ACHN (cell line): ENCODE measurements around the gene ATP11C.
A peak's percentile ranks its signal among the peaks of the same experiment; 100 is the strongest.
"Not testable (repeated sequence)": the region's sequence is repeated elsewhere in the genome, so short reads cannot be mapped to it uniquely, and the experiment has no call there.

Source experiments
- DNase-seq: peaks from one replicate; pipeline ENCODE4 v3.0.0-alpha.2; 2015
- in situ Hi-C: cut with HindIII; loops from 2 replicates; pipeline ENCODE4 v1.10.0; 2017; ENCODE audit warnings: low sequenced_read_pairs, low pct_ligation_motif_present, low pct_unique_long_range_greater_than_20kb

ATP11C gene

DNA sequence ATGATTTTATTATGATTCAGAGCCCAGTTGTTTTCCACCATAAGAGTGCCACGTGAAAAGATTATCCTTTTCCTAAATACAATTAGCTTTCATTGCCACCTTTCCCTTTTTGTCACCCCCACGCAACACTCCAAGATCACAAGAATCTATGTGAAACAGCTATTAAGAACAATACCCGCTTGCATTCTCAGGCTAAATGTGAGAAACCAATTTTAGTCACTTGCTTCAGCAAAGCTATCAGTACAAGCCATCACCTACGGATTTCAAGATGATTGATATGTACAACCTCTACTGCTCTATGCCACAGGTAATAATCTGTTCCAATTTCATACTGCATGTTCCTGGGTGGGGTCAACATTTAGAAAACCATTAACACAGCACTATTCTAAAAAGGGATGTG lies 2.5 kb downstream of the ATP11C start:
- DNase-seq = no peak
- in situ Hi-C loops = no loop called here

DNA sequence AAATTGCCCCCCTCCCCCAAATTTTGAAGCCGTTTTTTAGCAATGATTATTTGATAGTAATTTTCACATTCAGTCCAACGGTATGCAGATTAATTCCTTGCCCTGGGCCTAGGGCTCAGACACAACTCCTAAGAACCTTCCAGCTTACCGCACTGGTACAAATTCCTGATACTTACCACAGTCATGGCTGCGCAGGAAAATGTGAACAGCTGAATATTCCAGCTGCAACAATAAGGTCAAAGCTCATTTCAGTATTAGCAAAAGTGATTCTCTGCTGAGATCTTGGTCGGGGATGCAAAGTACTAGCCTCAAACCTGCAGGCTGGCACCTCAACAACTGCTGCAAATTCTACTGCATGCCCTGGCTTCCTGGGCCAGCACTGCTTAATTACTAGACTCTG lies 3.0 kb downstream of the ATP11C start:
- in situ Hi-C loops = no loop called here
- DNase-seq = no peak

GRCh38 chrX:139924696-139925095 lies 8.2 kb downstream of the ATP11C start:
- no peak for DNase-seq
- in situ Hi-C loops = no loop called here

DNA sequence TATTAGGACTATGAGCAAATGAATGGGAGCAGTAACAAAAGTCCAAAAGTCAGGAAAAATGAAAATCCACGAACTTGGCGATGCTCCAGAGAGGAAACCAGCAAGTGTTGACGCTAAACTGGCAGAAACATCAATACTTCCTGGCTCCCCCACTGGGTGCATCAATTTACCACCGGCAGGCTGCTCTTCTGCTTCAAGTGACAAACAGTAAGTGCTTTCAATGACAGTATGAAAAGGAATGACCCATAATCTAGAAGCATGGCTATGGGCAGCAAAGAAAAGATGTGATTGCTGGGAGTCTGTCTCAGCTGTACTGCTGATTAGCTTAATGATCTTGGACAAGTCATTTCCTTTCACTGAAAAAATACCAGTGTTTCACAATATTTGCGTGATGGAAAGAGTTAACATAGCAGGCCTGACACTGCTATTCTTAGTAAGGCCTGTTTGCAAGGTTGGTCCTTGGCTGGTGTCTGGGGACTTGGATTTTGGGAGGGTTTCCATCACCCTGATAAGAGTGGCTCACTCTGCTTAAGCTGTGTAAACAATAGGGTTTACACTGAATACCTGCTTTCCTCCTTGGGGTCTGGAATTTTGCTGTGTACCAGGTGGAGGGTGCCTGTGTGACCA lies 8.7 kb downstream of the ATP11C start:
- in situ Hi-C loops = no loop called here
- no peak for DNase-seq

GRCh38 chrX:139921142-139921541 lies 11.7 kb downstream of the ATP11C start:
- DNase-seq, in situ Hi-C loops: not testable (repeated sequence)

- in situ Hi-C loops = no loop called here
- DNase-seq = no peak
Observed at GRCh38 chrX:139920316-139920715, 12.5 kb downstream of the ATP11C start.

DNA sequence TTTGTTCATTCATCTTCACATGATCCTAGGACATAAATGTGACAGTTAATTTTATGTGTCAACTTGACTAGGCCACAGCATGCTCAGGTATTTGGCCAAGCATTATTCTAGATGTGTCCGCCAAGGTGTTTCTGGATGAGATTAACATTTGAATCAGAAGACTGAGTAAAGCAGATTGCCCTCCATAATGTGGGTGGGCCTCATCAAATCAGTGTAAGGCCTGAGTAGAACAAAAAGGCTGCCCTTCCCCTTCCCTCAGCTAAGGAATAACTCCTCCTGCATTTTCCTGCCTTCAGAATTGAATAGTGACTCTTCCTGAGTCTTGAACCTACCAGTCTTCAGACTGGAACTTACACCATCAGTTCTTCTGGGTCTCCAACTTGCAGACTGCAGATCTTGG lies 18.4 kb downstream of the ATP11C start:
- in situ Hi-C loops = no loop called here
- DNase-seq = no peak

GRCh38 chrX:139909712-139910111 lies 23.1 kb downstream of the ATP11C start:
- no peak for DNase-seq
- in situ Hi-C loops = no loop called here

DNA sequence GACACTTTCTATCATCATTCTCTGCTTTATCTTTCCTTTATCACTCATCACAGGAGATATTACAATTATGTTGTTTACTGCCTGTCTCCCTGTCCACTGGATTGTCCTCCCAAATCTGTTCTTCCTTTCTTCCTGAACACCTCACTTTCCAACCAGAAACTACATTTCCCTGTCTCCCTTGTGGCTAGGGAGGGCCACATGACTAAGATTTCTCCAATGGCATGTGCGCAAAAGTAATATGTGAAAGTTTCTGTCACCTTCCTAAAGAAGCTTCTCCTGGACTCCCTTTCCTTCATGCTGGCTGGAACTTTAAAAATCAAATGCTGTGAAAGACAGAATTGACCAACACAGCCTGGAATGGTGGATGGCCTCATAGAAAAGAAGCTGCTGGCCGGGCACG lies 25.8 kb downstream of the ATP11C start:
- in situ Hi-C loops = no loop called here
- no peak for DNase-seq

- in situ Hi-C loops = no loop called here
Observed at GRCh38 chrX:139905743-139906142, 27.1 kb downstream of the ATP11C start.

DNA sequence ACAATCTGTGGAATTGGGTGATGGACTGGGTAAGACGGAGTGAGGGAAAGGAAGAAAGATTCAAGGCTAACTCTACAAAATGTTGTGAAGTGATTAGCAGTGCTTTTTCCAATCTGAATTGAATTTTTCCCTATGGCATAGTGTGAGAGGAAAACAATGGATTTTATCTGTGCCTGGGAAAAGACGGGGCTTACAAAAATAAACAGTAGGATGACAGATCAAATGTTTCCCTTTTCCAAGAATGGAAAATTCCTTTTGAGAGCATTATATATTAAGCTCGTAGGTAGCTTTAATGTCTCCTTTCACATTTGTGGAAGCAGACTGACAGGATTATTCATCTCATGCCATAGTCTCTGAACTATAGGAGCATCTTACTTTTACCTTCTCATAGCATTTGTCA lies 27.8 kb downstream of the ATP11C start:
- in situ Hi-C loops = no loop called here
- no peak for DNase-seq

More at GRCh38 chrX:139905743-139906142, 27.1 kb downstream of the ATP11C start:
- no peak for DNase-seq

DNA sequence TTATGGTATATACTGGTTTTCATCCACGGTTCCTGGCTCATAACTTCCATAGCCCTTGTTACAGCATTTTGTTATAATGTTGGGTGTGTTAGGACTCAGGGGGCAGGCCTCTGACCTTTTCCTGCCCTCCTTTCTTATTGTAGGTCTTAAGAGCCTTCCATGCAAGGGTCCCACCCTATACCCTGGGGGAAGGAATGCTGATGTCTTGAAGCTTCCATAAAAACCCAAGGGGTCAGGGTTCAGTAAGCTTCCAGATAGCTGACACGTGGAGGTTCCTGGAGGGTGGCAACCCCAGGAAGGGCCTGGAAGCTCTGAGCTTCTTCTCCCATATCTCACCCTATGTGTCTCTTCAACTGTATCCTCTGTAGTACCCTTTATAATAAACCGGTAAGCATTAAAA lies 29.6 kb downstream of the ATP11C start:
- in situ Hi-C loops = no loop called here
- DNase-seq = no peak

DNA sequence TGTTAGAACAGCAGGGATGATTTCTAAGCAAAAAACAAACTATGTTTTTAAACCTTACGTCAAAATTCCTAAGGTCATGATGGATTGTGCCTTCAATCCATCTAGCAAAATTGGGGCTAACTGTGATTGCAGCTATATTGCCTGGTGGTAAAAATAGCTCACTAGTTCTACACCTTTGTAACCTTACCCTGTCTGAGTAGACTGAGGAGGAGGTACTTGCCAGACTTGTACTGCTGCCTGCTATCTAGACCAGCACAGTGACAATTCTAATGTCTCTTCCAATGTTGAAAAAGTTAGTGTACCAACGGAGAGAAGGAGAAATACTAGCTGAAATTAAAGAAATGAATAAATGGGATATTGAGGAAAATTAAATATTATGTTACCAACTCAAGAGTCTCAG lies 30.3 kb downstream of the ATP11C start:
- no peak for DNase-seq
- in situ Hi-C loops = no loop called here

DNA sequence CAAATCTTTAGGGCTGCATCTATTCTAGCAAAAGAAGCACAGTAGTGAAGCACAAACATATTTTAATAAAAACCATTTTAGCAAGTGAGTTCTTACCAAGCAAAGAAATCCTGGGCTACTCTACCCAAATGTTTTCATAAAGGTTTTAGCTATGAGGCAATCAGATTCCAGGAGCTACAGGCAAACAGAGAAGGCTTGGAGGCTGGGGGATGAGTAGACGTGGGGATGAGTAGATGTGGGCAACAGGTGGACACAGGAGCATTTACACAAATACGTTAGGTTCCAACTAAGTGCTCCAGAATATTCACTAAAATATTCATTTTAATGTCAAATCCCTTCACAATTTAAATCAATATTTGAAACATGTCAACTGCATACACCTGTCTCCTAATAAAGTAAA lies 34.5 kb downstream of the ATP11C start:
- DNase-seq = no peak
- in situ Hi-C loops = no loop called here

DNA sequence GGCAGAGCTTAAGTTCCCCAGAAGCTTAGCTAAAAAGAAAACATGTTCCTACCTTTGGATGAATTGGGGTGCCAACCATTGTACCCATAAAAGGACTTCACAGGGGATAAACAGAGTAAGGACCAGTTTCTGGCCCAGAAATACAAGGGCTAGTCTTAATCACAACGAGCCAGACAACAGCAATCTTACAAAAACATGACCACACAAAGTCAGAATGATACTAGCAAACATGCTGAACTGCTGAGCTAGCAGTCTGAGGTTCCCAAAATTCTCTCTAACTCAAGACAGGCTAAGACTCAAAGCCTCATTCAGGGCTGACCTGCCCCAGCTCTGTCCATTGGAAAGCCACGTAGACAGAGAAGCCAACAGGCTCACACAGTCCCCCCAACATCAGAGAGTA lies 40.3 kb downstream of the ATP11C start:
- DNase-seq = no peak
- in situ Hi-C loops = no loop called here

DNA sequence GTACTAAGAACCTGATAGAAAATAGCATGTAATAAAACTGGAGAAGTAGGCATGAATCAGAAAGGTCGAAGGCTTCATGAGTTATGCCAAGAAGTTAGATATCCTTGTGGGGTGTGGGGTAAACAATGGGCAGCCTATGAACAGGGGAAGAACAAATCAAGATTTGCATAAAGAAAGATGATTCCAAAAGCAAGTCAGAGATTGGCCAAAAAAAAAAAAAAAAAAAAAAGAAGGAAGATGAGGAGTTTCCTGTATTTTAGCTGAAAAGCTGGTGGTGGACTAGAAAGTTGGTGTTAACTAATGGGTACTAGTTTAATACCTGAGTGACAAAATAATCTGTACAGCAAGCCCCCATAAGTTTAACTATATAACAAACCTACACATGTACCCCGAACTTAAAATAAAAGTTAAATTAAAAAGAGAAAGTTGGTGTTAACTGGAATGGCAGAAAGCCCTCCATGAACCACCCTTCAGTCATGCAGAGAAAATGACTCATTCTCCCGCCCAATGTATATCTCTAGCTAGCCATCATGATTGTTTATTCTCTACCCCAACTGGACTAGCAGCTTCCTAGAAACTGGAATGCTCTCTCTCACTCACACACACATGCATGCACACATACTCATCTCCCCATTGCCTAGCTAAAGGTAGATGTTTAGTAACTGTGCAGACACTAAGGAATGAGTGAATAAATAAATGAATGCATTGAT lies 41.7 kb downstream of the ATP11C start:
- DNase-seq = peak; percentile 56
- in situ Hi-C loops = no loop called here

GRCh38 chrX:139889760-139890159 lies 43.1 kb downstream of the ATP11C start:
- in situ Hi-C loops = no loop called here
- DNase-seq = peak; percentile 5

DNA sequence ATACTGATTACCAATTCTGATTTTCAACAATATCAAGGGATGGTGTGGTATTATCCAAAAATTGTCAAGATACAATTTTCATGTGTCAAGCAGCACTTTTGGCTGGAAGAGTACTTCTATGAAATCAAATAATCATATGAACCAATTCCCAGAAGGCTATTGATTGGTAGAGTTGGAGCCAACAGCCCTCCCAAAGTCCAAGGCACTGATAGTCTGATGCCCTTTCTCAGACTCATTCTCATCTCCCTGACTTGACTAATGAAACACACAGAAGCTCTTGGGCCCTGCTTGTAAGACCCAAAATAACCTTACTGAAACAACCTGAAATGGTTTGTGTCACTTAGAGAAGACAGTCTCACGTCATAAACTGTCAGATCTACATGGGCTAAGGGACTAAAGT lies 48.9 kb downstream of the ATP11C start:
- in situ Hi-C loops = no loop called here
- no peak for DNase-seq

DNA sequence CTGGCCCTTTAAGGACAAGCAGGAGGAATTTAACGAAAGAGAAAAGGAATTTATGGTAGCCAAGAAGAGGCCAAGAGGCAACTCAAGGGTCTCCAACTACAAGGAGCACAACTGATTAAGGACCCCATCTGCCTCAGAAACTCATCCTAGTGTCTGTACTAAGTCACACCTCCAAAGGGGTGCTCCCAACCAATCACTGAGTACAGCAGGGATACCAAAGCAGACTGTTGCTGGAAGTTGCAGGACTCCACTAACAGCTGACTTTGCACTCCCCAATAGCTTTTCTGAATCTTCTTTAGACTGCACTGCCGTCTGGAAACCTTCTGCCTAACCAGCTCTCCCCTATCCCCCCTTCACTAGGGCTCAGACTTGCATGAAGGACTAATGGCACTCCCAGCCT lies 50.6 kb downstream of the ATP11C start:
- in situ Hi-C loops = no loop called here

DNA sequence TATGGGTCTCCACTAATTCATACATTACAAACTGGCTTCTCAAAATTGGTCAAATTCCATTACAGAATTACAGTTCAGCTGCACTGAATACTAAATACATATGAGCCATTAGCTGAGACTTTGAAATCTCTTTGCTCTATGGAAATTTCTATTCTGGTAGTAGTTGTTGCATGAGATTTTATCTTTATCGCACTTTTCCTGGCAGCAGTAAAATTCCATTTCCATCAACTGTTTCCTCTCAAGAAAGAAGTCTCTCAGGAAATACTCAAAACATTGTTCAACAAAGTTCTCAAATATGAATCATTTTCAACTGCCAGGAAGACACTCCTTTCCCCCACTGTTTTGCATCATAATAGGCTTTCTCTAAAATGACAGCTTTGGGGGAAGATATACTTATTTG lies 51.3 kb downstream of the ATP11C start:
- DNase-seq = no peak
- in situ Hi-C loops = no loop called here

More for the DNA sequence above, 50.6 kb downstream of the ATP11C start:
- DNase-seq = no peak
